ENCODE data around the gene SORCS2. TPM values are rescaled to one million over a fixed set of nuclear protein-coding genes. Genes with fewer than 3 reads are reported as not detected.

The SORCS2 gene
- total RNA-seq, 2 experiments from 2014 or later = 0.03 TPM; not detected in 1

- POLR2A ChIA-PET = interaction anchor here (0.6 kb wide), 1 partner anchor 458 kb away, joined by 4 read pairs; no protein-coding TSS in a partner anchor
- CTCF ChIA-PET (ENCODE audit: unreplicated experiment) = no interaction called here
- H3K79me2 ChIP-seq (ENCODE audit: insufficient read depth, low read depth, low read length) = no peaks in the 10 kb centered on the region
These were observed 164.5 kb downstream of the SORCS2 start for GRCh38 chr4:7356667-7357310.

GRCh38 chr4:7357323-7357722 lies 165.0 kb downstream of the SORCS2 start:
- H2AFZ ChIP-seq (ENCODE audit: low read length) = no peak overlapping the region
- H3K79me2 ChIP-seq (ENCODE audit: insufficient read depth, low read depth, low read length) = no peaks in the 10 kb centered on the region
- DNase-seq (ENCODE audit: low spot score) = no peak
- ChIA-PET POLR2A (interaction anchor here (0.6 kb wide), 1 partner anchor 459 kb away, joined by 4 read pairs; no protein-coding TSS in a partner anchor), CTCF (ENCODE audit: unreplicated experiment) (no interaction called here)
- H3K27ac ChIP-seq (ENCODE audit: low read depth, low read length, poor library complexity, severe bottlenecking) = no peak overlapping the region
- no peaks in the 10 kb centered on the region for H3K9me3 ChIP-seq (ENCODE audit: low read length)
- no peaks in the 10 kb centered on the region for H3K36me3 ChIP-seq (ENCODE audit: insufficient read depth, low read length)
- intact Hi-C loops (cut with micrococcal nuclease; ENCODE audit: unreplicated experiment) = no loop called here
- H3K9me2 ChIP-seq (ENCODE audit: insufficient read depth, low read length) = no peaks in the 10 kb centered on the region
- H3K4me2 ChIP-seq (ENCODE audit: low read length) = no peak overlapping the region
- no peak for TF ChIP-seq CTCF (conservative IDR thresholded peaks at IDR 0.05; ENCODE audit: low read length)
- TF ChIP-seq EZH2phosphoT487 (IDR thresholded peaks at IDR 0.05; ENCODE audit: borderline replicate concordance, low read depth, low read length) = no peak
- no TSS peak for BruUV-seq (replicated peaks)
- H4K20me1 ChIP-seq (ENCODE audit: insufficient read depth, low read length) = no peaks in the 10 kb centered on the region
- no peak overlapping the region for H3K4me3 ChIP-seq (ENCODE audit: low read depth, low read length, poor library complexity, severe bottlenecking)
- no peaks in the 10 kb centered on the region for H3K4me1 ChIP-seq (ENCODE audit: insufficient read depth, low read length, poor library complexity, severe bottlenecking)

More at GRCh38 chr4:7356667-7357310, 164.5 kb downstream of the SORCS2 start:
- no TSS peak for BruUV-seq (replicated peaks)
- intact Hi-C loops (cut with micrococcal nuclease; ENCODE audit: unreplicated experiment) = no loop called here
- Histone ChIP-seq H3K4me1 (ENCODE audit: insufficient read depth, low read length, poor library complexity, severe bottlenecking) (no peaks in the 10 kb centered on the region), H3K9me3 (ENCODE audit: low read length) (no peaks in the 10 kb centered on the region), H3K4me3 (ENCODE audit: low read depth, low read length, poor library complexity, severe bottlenecking) (no peak overlapping the region), H3K9me2 (ENCODE audit: insufficient read depth, low read length) (no peaks in the 10 kb centered on the region), H3K27ac (ENCODE audit: low read depth, low read length, poor library complexity, severe bottlenecking) (no peak overlapping the region), H2AFZ (ENCODE audit: low read length) (no peak overlapping the region), H3K36me3 (ENCODE audit: insufficient read depth, low read length) (no peaks in the 10 kb centered on the region), H3K4me2 (ENCODE audit: low read length) (no peak overlapping the region), H4K20me1 (ENCODE audit: insufficient read depth, low read length) (no peaks in the 10 kb centered on the region)
- DNase-seq (ENCODE audit: low spot score) = no peak
- no peak for TF ChIP-seq EZH2phosphoT487 (IDR thresholded peaks at IDR 0.05; ENCODE audit: borderline replicate concordance, low read depth, low read length)
- no peak for TF ChIP-seq CTCF (conservative IDR thresholded peaks at IDR 0.05; ENCODE audit: low read length)

- Histone ChIP-seq H2AFZ (ENCODE audit: low read length) (no peak overlapping the region), H3K27ac (ENCODE audit: low read depth, low read length, poor library complexity, severe bottlenecking) (no peak overlapping the region), H3K4me2 (ENCODE audit: low read length) (no peak overlapping the region), H3K36me3 (ENCODE audit: insufficient read depth, low read length) (no peaks in the 10 kb centered on the region), H3K9me2 (ENCODE audit: insufficient read depth, low read length) (no peaks in the 10 kb centered on the region), H3K79me2 (ENCODE audit: insufficient read depth, low read depth, low read length) (no peaks in the 10 kb centered on the region), H4K20me1 (ENCODE audit: insufficient read depth, low read length) (no peaks in the 10 kb centered on the region), H3K9me3 (ENCODE audit: low read length) (no peaks in the 10 kb centered on the region), H3K4me3 (ENCODE audit: low read depth, low read length, poor library complexity, severe bottlenecking) (no peak overlapping the region), H3K4me1 (ENCODE audit: insufficient read depth, low read length, poor library complexity, severe bottlenecking) (no peaks in the 10 kb centered on the region)
- CTCF ChIA-PET (ENCODE audit: unreplicated experiment) = no interaction called here
- no peak for DNase-seq (ENCODE audit: low spot score)
- intact Hi-C loops (cut with micrococcal nuclease; ENCODE audit: unreplicated experiment) = no loop called here
- BruUV-seq (replicated peaks) = no TSS peak
- POLR2A ChIA-PET = no interaction called here
- TF ChIP-seq CTCF (conservative IDR thresholded peaks at IDR 0.05; ENCODE audit: low read length) = no peak
- TF ChIP-seq EZH2phosphoT487 (IDR thresholded peaks at IDR 0.05; ENCODE audit: borderline replicate concordance, low read depth, low read length) = no peak
These were observed 165.9 kb downstream of the SORCS2 start for GRCh38 chr4:7358100-7358735.

Measured in OCI-LY7 (cell line).